Measurements from ENCODE around the gene CIAO3. TPM values are rescaled to one million over a fixed set of nuclear protein-coding genes. Genes with fewer than 3 reads are reported as not detected.

Gene CIAO3
- total and polyA plus RNA-seq, 12 donors = 18.7 to 62.9 (median 26.1) TPM

GRCh38 chr16:752007-752312 is 11.2 kb upstream of the CIAO3 start:
- Histone ChIP-seq H3K36me3 (no peaks in the 10 kb centered on the region), H3K27me3 (peaks cover 0 to 15% (median 0%) of the 10 kb centered on the region in 7 donors), H3K9me3 (no peaks in the 10 kb centered on the region), H3K4me3 (no peak overlapping the region), H3K4me1 (peaks cover 0 to 9% (median 0%) of the 10 kb centered on the region in 9 donors), H3K27ac (no peak overlapping the region)
- ATAC-seq (peak in 1 of 8 donors; percentile 15), DNase-seq (no peak)
- no peak for TF ChIP-seq CTCF (IDR thresholded peaks at IDR 0.05)
- intact Hi-C loops (cut with DNase I) = no loop called here
- WGBS, 2 donors = 28 to 30% methylated on average over 10 of the region's 10 CpGs

GRCh38 chr16:751152-752006 is 10.6 kb upstream of the CIAO3 start:
- 60 to 65% methylated on average over 39 of the region's 39 CpGs for WGBS, 2 donors
- Histone ChIP-seq H3K27me3 (peaks cover 0 to 15% (median 0%) of the 10 kb centered on the region in 7 donors), H3K27ac (no peak overlapping the region), H3K4me3 (no peak overlapping the region), H3K36me3 (no peaks in the 10 kb centered on the region), H3K9me3 (no peaks in the 10 kb centered on the region), H3K4me1 (peaks cover 0 to 9% (median 0%) of the 10 kb centered on the region in 9 donors)
- DNase-seq (peak in 1 of 2 donors; percentile 45), ATAC-seq (peak in 5 of 8 donors; percentile 47 to 98 (median 89))
- intact Hi-C loops (cut with DNase I) = no loop called here
- no peak for TF ChIP-seq CTCF (IDR thresholded peaks at IDR 0.05)

GRCh38 chr16:750485-750884 is 9.7 kb upstream of the CIAO3 start:
- intact Hi-C loops (cut with DNase I) = no loop called here
- Histone ChIP-seq H3K27ac (no peak overlapping the region), H3K9me3 (no peaks in the 10 kb centered on the region), H3K36me3 (no peaks in the 10 kb centered on the region), H3K4me3 (no peak overlapping the region), H3K4me1 (peaks cover 0 to 9% (median 0%) of the 10 kb centered on the region in 9 donors), H3K27me3 (peaks cover 0 to 15% (median 0%) of the 10 kb centered on the region in 7 donors)
- no peak for TF ChIP-seq CTCF (IDR thresholded peaks at IDR 0.05)
- DNase-seq (no peak), ATAC-seq (no peak)
- 44 to 49% methylated on average over 9 of the region's 9 CpGs for WGBS, 2 donors

GRCh38 chr16:749010-749409 is 8.2 kb upstream of the CIAO3 start:
- Histone ChIP-seq H3K27me3 (peaks cover 0 to 12% (median 4%) of the 10 kb centered on the region in 7 donors), H3K27ac (no peak overlapping the region), H3K4me1 (peaks cover 0 to 9% (median 0%) of the 10 kb centered on the region in 9 donors), H3K4me3 (no peak overlapping the region), H3K9me3 (no peaks in the 10 kb centered on the region), H3K36me3 (no peaks in the 10 kb centered on the region)
- no peak for DNase-seq
- intact Hi-C loops (cut with DNase I) = no loop called here
- no peak for ATAC-seq
- 81 to 90% methylated on average over 6 of the region's 6 CpGs for WGBS, 2 donors
- no peak for TF ChIP-seq CTCF (IDR thresholded peaks at IDR 0.05)
